Measurements from ENCODE around the gene C16orf89.

- TF ChIP-seq CTCF (IDR thresholded peaks at IDR 0.05): no peak
- TF ChIP-seq POLR2AphosphoS5 (IDR thresholded peaks at IDR 0.05): no peak
- no peak for TF ChIP-seq POLR2A (IDR thresholded peaks at IDR 0.05)
Measured at GRCh38 chr16:5069048-5069447, 3.3 kb upstream of the C16orf89 start.
